GM19239 (cell line): ENCODE measurements around the gene SMARCD2.
A peak's percentile ranks its signal among the peaks of the same experiment; 100 is the strongest.

ENCODE experiments used
- DNase-seq: peaks from one replicate; pipeline ENCODE4 v3.0.0; 2011; ENCODE audit warnings: low spot score; ENCODE audit not compliant: insufficient read length
- FAIRE-seq: peaks from 2 replicates; lab custom pipeline; 2011; peaks lifted over from hg19 to GRCh38; lab: Jason Lieb, UNC

Gene SMARCD2

DNA sequence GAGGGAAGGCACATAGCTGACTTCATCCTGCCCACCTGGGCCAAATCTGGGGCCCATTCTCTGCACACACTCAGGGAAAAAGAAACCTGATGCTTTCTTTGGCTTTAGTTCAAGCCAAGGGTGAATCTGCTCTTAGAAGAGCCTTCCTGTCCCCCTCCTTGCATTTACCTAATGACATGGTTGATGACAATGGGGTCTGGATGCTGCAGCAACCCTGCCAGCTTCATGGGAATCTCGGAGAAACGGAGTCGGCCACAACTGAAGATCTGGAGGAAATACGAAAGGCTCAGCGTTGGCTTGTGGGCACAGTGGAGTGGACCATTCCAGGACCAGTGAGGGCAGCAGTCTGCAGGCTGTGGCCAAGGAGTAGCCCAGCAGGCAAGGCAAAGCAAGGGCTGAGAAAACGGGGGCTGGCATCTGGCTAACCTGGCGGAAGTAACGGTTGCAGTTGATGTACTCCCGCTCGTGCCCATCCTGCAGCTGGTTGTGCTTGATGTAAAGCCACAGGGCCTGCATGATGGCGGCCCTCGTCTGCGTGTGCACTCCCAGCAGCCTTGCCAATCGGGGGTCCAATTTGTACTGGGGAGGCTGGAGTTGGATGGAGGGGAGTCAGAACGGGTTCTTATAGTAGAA is 8.6 kb downstream of the SMARCD2 start:
- FAIRE-seq (no peak), DNase-seq (no peak)

DNA sequence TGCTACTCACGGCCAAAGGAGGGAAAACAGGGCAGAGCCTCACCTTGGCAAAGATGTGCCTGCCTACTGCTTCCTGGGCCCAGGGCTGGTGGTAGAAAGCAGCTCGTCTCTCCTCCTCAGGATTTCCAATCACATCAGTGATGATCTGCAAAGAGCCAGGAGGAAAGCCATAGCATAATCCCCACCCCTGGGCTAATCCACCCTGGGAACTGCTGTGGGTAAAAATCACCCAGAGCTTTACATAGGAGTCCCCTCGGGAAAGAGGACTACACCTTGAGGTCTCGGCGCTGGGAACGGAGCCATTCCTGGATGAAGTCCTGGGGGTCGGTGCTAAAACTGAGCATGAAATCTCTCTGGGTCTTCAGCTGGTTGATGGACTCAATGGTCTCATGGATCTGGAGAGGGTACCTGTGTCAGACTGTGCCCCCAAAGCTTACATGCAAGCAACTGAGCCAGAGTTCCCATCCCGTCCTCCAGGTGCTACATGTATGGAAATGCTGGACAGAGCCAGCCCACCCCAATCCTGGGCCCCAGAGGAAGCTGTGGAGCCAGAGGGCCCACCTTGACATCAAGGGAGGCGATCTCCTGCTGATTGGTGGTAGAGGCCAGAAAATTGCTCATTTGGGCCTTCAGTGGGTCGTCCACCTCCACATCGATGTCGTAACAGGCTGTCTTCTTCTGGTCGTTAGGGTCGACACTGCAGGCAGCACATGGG is 9.3 kb downstream of the SMARCD2 start:
- no peak for DNase-seq
- no peak for FAIRE-seq

DNA sequence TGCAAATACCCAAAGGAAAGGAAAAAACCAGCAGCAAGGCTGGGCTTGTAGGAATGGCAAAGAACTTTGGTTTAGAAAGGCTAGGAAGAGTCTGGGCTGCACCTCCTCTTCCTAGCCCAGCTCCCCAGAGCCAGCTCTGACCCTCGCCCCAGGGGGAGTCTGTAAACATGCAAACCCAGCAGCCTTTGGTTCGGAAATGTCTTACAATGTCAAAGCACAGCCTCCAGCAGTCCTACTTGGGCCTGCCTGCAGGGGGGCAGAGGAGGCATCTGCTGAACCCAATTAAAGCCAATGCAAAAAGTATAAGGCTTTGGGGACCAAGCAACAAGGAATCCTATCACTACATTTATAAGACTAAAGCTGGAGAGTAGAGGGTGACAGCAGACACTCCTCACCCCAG is 10.0 kb downstream of the SMARCD2 start:
- FAIRE-seq (no peak), DNase-seq (no peak)

DNA sequence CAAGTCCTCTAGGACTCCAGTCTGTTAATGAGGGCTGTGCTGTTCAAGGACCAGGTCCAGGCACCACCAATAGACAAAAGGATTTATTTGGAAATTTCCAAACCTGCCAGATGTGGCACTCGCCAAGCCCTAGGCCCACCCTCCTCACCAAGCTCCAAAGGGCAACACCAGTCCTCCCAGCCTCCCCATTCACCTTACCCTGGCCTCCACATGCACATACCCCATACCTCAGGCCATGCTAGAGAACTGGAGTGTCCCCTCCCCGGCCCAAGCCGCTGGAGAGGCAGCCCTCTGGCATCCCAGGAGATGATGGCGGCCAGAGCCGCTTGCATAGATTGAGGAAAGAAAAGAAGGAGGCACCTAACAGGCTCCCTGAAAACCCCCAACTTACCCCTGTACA is 10.5 kb downstream of the SMARCD2 start:
- DNase-seq (no peak), FAIRE-seq (no peak)

DNA sequence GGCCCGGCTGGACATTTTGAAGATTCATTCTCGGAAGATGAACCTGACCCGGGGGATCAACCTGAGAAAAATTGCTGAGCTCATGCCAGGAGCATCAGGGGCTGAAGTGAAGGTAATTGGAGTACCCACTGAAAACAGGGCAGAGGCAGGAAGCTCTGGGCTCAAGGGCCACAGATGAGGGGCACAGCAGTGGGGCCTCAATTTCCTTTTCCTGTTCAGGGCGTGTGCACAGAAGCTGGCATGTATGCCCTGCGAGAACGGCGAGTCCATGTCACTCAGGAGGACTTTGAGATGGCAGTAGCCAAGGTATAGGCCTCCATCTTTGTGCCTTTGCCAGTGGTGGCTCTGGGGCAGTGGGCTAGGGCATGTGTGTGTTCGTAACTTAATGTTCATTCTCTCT is 11.0 kb downstream of the SMARCD2 start:
- DNase-seq (no peak), FAIRE-seq (no peak)

DNA sequence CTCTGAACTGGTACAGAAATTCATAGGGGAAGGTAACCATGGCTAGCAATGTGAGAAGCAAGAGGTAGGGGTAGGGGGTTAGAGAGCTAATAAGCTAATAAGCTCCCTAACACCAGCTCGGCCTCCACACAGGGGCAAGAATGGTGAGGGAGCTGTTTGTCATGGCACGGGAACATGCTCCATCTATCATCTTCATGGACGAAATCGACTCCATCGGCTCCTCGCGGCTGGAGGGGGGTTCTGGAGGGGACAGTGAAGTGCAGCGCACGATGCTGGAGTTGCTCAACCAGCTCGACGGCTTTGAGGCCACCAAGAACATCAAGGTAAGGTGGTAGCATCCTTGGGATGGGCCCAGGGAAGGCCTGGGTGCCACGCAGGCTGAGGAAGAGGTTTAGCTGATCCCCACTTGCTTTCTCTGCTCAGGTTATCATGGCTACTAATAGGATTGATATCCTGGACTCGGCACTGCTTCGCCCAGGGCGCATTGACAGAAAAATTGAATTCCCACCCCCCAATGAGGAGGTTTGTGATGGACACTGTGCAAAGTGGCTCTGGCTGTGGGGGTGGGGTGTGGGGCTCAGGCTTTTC is 11.5 kb downstream of the SMARCD2 start:
- FAIRE-seq (no peak), DNase-seq (no peak)

DNA sequence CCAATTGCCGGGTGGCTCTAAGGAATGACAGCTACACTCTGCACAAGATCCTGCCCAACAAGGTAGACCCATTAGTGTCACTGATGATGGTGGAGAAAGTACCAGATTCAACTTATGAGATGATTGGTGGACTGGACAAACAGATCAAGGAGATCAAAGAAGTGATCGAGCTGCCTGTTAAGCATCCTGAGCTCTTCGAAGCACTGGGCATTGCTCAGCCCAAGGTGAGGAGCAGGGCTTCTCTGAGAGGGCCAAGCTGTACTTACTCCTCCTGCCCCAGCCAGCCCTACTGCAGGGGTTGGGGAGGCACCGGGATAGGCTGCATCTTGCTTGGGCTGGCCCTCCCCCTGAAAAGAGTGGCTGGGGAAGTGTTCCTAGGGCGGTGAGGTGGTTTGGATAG is 12.2 kb downstream of the SMARCD2 start:
- no peak for FAIRE-seq
- DNase-seq, result no peak

DNA sequence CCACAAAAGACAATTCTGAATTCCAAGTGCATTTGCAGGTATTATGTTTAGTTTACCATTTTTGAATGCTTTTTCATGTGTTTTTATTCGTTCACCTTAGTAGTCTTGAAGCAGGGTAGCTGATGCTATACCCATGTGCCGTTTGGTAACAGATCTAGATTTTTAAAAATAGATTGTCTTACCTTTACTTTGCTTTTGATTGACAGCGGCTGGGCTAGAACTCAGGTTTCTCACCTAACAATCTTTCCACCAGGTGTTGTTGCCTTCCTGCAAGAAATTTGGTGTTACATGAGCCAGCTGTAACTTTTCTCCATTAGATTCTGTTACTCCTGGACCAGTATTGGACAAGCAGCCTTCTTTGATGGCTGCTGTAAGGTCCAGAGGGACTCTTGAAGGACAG is 13.5 kb downstream of the SMARCD2 start:
- DNase-seq, result no peak
- no peak for FAIRE-seq

DNA sequence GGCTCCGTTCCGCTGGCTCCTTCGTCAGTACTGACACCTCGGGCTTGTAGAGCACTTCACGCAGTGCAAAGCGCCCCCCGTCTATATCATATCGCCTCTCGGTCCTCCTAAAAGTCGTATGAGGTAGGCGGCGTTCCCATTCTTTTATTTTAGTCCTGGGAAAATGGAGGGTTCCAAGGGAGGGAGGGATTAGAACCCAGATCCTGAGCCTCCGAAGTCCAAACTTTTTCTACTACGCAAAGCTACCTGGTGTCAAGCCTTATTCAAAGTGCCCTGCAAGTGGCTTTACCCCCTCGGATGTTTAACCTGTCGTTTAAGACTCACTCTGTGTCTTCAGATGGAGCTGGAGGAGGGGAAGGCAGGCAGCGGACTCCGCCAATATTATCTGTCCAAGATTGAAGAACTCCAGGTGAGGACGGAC is 14.7 kb downstream of the SMARCD2 start:
- no peak for FAIRE-seq

DNA sequence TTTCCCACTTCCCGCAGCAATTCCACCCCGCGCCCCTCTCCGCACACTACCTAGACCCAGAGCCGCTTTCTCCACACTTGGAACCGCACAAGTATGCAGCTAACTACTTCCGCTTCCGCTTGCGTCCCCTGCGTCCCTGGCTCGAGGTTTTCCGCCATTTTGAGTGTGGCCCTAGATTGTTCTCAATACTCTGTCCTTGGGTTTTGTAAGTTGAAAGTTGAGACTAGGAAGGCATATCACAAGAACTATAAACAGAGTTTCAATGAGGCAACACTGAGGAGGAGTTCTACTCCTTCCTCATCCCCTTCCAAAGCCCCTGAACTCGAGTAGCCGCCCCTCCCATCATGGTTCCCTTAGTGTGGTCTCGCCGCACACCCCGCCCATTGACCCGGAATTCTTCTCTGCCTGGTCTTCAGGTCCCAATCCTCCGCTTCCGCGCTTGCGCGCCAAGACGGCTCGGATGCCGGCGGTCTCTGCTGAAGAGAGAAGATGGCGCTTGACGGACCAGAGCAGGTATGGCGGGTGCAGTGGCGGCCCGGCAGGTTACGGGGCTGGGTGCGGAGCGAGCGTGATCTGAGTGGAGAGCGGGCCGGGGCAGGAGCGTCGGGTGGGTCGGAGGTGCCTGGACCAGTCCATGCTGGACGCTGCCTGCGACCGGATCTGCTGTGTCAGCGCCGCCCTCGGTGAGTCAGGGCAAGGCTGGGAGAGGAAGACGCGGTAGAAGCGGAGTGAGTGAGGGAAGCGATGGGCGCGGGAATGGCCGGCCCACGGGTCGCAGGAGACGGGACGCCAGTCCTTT is 15.3 kb downstream of the SMARCD2 start, which contains the start of the genes FTSJ3 and PSMC5:
FTSJ3 (minus strand) TSS at position 662 of the 799 bp plus-strand sequence. CDS start 761 bp downstream, outside the sequence.
PSMC5 (plus strand) TSS at position 430 of the 799 bp plus-strand sequence; CDS start at position 490, 60 bp downstream.
- DNase-seq, result peak; percentile 89
- FAIRE-seq, result peak; percentile 99

More for the DNA sequence above, 14.7 kb downstream of the SMARCD2 start:
- DNase-seq, result no peak

DNA sequence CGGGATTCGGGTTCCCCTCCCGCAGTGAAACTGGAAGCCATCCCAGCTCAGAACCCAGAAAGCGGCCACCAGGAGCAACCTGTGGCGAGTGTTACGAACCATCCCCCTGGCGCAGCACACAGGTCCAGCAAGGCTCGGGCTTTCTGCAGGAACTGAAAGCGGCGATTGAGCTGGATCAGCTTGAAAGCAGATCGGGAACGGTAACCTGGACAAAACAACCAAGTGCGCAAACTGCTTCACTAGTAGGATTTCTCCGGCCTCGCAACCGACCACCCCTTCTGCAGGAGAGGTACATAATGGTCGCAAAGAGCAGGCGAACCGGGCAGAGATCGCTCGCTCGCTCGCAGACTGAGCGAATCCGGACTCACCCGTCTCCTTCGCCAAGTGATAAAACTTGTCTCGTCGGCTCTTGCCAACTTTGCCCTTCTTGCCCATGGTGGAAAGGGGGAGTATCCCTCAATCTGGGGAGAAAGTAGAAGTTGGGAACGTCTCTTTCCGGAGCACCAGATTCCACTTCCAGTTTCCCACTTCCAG is 15.9 kb downstream of the SMARCD2 start:
- DNase-seq (no peak), FAIRE-seq (no peak)

DNA sequence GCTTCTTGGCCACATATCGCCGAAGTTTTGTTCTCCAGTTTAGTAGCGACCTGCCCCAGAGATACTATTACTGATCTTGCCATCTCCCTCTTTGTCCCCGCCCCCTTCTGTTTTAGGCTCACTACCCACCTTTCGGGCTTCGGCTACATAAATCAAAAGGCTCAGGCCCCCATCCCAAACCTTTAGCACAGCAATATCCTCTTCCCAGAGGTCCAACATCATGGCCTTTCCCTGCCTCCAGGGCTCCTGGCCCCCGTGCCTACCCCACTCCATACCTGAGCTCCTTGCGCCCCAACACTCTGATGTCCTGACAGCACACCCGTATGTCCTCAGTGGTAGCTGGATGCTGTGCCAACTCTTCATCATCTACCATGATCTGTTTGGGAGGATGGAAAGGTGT is 18.1 kb downstream of the SMARCD2 start:
- DNase-seq (no peak), FAIRE-seq (no peak)

DNA sequence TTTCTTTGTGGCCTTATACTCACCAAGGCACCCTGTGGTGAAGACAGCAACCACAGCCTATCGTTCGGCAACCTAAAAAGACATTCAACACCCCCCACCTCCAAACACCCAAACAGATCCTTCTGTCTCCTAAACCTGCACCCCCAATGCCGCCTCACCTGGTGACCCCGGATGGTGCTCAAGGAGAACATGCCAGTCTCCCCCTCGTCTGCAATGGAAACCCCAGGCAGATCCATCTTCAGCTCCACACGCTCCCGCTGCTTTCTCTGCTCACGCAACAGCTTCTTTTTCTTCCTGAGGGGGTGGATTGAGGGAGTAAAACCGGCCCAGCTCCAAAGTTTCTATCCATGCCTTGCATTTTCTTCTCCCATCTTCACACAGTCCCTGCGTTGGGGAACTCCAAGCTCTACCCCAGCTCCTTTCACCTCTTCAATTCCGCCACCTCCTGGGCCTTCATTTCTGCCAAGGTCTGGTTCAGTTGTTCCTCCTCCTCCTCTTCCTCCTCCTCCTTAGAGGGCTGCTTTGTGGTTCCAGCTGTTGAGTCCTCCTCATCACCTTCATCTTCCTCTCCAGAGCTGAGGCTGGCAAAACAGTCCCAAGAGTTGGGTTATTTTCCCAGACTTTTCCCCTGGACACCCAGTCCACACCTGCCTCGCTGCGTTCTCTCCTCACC is 18.7 kb downstream of the SMARCD2 start:
- no peak for DNase-seq
- FAIRE-seq, result no peak

DNA sequence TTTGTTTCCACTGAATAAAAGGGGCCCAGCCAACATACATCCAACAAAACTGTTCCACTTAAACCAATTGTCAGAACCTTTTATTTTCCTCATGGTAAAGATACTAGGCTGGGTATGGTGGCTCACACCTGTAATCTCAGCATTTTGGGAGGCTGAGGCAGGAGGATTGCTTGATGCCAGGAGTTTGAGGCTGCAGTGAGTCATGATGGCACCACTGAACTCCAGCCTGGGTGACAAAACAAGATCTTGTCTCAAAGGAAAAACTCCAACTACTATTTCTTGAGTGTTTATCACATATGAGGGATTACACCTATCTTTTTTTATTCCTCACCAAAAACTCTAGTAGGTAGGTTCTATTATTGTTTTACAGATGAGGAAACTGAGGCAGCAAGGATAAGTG is 19.9 kb downstream of the SMARCD2 start:
- no peak for FAIRE-seq
- DNase-seq, result no peak

DNA sequence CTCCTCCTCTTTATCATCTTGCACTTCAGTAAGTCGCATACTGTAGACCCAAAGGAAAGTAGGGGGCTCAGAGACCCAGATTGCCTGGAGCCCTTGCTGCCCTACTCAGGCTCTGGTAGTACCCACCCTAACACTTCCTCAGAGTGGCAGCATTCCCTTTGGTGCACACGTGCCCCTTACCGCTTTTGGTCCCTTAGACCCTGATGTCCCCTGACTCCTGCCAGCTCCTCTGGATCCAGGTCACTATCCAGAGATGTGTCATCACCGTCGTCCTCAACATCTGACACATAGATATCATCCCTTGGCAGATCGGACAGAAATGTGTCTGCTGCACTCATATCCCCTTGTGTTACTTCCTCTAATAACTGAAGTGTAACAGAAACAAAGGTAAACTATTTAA is 20.7 kb downstream of the SMARCD2 start:
- FAIRE-seq (no peak), DNase-seq (no peak)

DNA sequence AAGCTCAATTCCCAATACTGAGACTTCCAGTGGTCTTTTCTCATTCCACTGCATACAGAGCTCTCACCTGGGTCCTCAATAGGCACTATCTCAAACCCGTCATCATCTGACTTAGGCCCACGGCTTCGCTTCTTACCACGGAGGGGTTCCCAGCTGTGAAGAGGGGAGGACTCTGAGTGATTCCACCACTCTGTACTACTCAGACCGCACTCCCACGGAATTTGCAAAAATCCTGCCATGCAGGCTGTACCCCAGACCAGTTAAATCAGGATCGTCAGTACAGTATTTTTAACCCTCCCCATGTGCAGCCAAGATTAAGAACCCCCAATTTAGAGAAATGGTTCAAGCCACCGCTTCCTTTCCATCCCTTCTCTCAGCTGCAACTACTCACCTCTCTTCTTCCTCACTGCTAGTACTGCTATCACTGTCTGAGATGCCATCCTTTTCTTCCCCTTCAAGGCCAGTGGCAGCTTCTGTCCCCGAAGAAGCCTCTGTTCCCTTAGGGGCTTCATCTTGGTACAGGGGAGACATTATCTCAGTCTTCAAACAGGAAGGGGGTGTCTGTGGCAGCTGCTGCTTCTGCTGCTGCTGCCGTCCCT is 21.4 kb downstream of the SMARCD2 start:
- FAIRE-seq (no peak), DNase-seq (no peak)

DNA sequence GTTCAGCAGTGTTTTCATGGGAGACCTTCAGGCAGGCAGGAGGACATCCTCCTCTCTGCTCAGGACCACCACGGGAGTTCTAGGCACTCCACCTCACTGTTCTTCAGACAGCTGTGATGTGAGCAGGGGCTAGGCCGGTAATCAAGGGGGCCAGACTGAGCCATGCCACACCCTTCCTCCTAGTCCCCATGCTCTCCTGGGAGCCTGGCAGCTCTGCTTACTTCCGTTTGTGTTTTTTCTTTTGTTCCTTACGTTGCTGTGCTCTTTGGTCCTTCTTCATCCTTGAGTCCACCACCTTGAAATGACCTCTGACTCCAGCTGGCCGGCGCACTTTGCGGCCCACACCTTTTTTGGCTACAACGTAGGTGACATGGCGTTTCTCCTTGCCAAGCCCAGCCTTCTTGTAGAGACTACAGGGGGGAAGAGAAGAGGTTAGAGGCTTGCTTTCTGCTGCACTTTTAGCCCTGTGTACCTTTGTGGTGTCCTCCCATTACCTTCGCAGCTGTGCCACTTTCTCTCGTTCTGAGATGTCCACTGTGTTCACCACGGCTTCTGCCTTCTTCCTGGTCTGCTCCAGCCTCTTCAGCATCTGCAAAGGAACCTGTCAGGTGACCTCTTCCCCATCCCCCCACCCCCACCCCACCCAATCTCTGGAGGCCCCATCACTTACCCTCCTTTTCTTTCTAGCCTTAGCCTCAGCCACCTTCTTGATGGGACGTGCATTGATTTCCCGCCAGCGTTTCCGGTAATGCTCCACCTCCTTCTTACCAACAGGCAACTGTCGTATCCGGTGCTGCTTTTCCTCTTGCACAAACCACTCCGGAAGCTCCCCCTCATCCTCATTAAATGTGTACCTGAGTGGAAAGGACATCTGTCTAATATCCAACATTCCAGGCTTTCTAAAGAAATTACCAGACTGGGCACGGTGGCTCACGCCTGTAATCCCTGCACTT is 22.6 kb downstream of the SMARCD2 start:
- FAIRE-seq (no peak), DNase-seq (no peak)

DNA sequence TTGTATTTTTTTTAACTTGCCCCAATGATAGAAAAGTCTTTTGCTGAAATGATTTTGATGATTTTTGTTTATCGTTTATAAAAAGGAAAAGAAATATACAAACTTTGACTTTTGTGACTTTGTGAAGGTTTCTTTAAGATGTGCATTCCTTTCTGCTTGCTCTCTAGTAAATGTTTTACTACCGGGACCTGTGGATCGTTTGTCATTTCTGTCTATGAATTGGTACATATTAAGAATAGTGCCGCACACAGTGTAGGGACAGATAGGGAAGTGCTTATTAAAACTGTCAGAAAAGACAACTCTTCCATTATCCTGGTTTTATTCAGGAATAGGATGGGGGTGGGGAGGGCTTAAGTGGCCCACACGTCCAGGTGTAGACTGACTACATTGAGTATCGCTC is 23.4 kb downstream of the SMARCD2 start:
- no peak for FAIRE-seq

More for the DNA sequence above, 23.4 kb downstream of the SMARCD2 start:
- no peak for DNase-seq
